ENCODE measurements around the gene CXCL13.

DNA sequence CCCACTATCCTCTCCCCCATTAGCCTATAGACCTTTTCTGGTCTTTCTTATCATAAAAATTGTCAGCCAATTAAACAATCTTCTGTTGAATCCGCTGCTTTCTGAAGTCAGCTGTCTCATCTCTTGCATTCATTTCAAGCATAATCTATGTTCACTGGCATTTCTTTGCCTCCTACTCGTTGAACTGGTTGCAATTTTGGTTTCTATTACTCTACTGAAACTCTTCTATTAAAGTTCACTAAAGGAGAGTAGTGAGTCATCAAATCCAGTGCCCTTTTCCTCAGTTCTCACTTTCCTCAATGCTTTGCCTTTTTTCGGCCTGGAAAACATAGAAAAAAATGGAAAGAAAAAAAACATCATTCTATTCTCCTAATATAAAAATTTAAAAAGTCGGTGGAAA is 23.9 kb upstream of the CXCL13 start:
- TF ChIP-seq, protein P1, sequence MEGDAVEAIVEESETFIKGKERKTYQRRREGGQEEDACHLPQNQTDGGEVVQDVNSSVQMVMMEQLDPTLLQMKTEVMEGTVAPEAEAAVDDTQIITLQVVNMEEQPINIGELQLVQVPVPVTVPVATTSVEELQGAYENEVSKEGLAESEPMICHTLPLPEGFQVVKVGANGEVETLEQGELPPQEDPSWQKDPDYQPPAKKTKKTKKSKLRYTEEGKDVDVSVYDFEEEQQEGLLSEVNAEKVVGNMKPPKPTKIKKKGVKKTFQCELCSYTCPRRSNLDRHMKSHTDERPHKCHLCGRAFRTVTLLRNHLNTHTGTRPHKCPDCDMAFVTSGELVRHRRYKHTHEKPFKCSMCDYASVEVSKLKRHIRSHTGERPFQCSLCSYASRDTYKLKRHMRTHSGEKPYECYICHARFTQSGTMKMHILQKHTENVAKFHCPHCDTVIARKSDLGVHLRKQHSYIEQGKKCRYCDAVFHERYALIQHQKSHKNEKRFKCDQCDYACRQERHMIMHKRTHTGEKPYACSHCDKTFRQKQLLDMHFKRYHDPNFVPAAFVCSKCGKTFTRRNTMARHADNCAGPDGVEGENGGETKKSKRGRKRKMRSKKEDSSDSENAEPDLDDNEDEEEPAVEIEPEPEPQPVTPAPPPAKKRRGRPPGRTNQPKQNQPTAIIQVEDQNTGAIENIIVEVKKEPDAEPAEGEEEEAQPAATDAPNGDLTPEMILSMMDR (conservative IDR thresholded peaks at IDR 0.05) = no peak
- no peak for TF ChIP-seq EZH2 (IDR thresholded peaks at IDR 0.05; ENCODE audit: low read depth)

All from PC-9 (cell line).